ENCODE measurements around the gene KANK3.
A peak's percentile ranks its signal among the peaks of the same experiment; 100 is the strongest.

Gene KANK3

GRCh38 chr19:8342684-8343482 lies at the start of gene KANK3:
TSS of gene KANK3 (minus strand) at chr19:8343262. CDS start at chr19:8337828, 5,434 bp downstream.
- Mint-ChIP-seq H3K27ac (no peak within 1 kb of the TSS), H3K27me3 (ENCODE audit: low read depth) (peaks cover 55% of the 10 kb centered on the region), H3K4me1 (peaks cover 7% of the 10 kb centered on the region), H3K36me3 (ENCODE audit: low read depth) (no peaks in the 10 kb centered on the region), H3K9me3 (no peaks in the 10 kb centered on the region), H3K4me3 (peak within 1 kb of the TSS; percentile 73 to 82 (median 79))
- no peak for TF ChIP-seq CTCF (IDR thresholded peaks at IDR 0.05; ENCODE audit: unreplicated experiment in 3 of 3)

- H3K27me3 Mint-ChIP-seq (ENCODE audit: low read depth): no peaks in the 10 kb centered on the region
- H3K4me3 Mint-ChIP-seq: peak overlapping the region; percentile 60 to 92 (median 75)
- TF ChIP-seq CTCF (IDR thresholded peaks at IDR 0.05; ENCODE audit: unreplicated experiment in 3 of 3): no peak
- H3K4me1 Mint-ChIP-seq: peaks cover 30% of the 10 kb centered on the region
- H3K36me3 Mint-ChIP-seq (ENCODE audit: low read depth): peaks cover 5% of the 10 kb centered on the region
- no peaks in the 10 kb centered on the region for H3K9me3 Mint-ChIP-seq
- H3K27ac Mint-ChIP-seq: peak overlapping the region; percentile 79 to 87 (median 86)
Measured at GRCh38 chr19:8392017-8392591, 49.0 kb upstream of the KANK3 start.

- Mint-ChIP-seq H3K4me3 (peak overlapping the region; percentile 85 to 92 (median 92)), H3K9me3 (no peaks in the 10 kb centered on the region), H3K27ac (peak overlapping the region; percentile 79 to 98 (median 87)), H3K36me3 (ENCODE audit: low read depth) (peaks cover 10% of the 10 kb centered on the region), H3K4me1 (peaks cover 25% of the 10 kb centered on the region), H3K27me3 (ENCODE audit: low read depth) (no peaks in the 10 kb centered on the region)
- TF ChIP-seq CTCF (IDR thresholded peaks at IDR 0.05; ENCODE audit: unreplicated experiment in 3 of 3): no peak
Measured at GRCh38 chr19:8391198-8392016, 48.3 kb upstream of the KANK3 start.

GRCh38 chr19:8390617-8390981 lies 47.5 kb upstream of the KANK3 start:
- no peaks in the 10 kb centered on the region for H3K9me3 Mint-ChIP-seq
- peak overlapping the region; percentile 85 to 92 (median 92) for H3K4me3 Mint-ChIP-seq
- H3K27me3 Mint-ChIP-seq (ENCODE audit: low read depth): no peaks in the 10 kb centered on the region
- no peak for TF ChIP-seq CTCF (IDR thresholded peaks at IDR 0.05; ENCODE audit: unreplicated experiment in 3 of 3)
- H3K36me3 Mint-ChIP-seq (ENCODE audit: low read depth): peaks cover 10% of the 10 kb centered on the region
- peaks cover 25% of the 10 kb centered on the region for H3K4me1 Mint-ChIP-seq
- peak overlapping the region; percentile 71 to 98 (median 87) for H3K27ac Mint-ChIP-seq

- Mint-ChIP-seq H3K4me3 (peak within 1 kb of the TSS; percentile 92 to 95 (median 92)), H3K4me1 (peaks cover 25% of the 10 kb centered on the region), H3K27ac (peak within 1 kb of the TSS; percentile 71 to 98 (median 87)), H3K36me3 (ENCODE audit: low read depth) (peaks cover 10% of the 10 kb centered on the region), H3K9me3 (no peaks in the 10 kb centered on the region), H3K27me3 (ENCODE audit: low read depth) (no peaks in the 10 kb centered on the region)
- TF ChIP-seq CTCF (IDR thresholded peaks at IDR 0.05; ENCODE audit: unreplicated experiment in 3 of 3): no peak
Measured at GRCh38 chr19:8389891-8390616, 47.0 kb upstream of the KANK3 start, which contains the start of gene RAB11B. TSS of gene RAB11B (plus strand) at chr19:8390360. CDS start at chr19:8390417, 57 bp downstream.

Measured in nephron (organoid).